A549 (cell line): ENCODE data around the gene ATL3. TPM values are rescaled to one million over a fixed set of nuclear protein-coding genes. Genes with fewer than 3 reads are reported as not detected.

Experiments used
- ATAC-seq, 2 experiments: fragments of 200-7000 bp in 1 of 2; fragments of >200 bp in 1 of 2; cut with Nextera tagmentation in 1 of 2; cut with Tn5 transposase in 1 of 2; 3 replicates each; pipeline versions ENCODE4 v1.8.0 to v1.9.1; 2018 to 2020; ENCODE audit warnings: mild to moderate bottlenecking in 1 of 2, moderate library complexity in 1 of 2
- CTCF ChIA-PET: fragments of 300-600 bp; sonication (Branson Sonifier 250); formaldehyde crosslinking; extraction: SDS; loops from one replicate; lab custom pipeline; 2021; ENCODE audit warnings: antibody characterized with exemption, inconsistent platforms; lab: Yijun Ruan, JAX
- POLR2A ChIA-PET: fragments of 350-600 bp; formaldehyde crosslinking; extraction: SDS; loops from one replicate; lab custom pipeline; 2021; ENCODE audit warnings: antibody characterized with exemption, inconsistent platforms; lab: Yijun Ruan, JAX
- DNase-seq, 2 experiments: peaks; one replicate each; pipeline versions ENCODE4 v3.0.0 to v3.0.0-alpha.2; 2011 to 2016; ENCODE audit warnings: low read depth in 1 of 2, low spot score in 1 of 2
- FAIRE-seq: peaks from 2 replicates; lab custom pipeline; 2011; peaks lifted over from hg19 to GRCh38; lab: Jason Lieb, UNC
- H3K27ac ChIP-seq, 2 experiments: fragments of >200 bp; sonication (Bioruptor Twin); formaldehyde crosslinking; 3 replicates each; pipeline ENCODE4 v1.5.1; 2016 to 2017
- H3K4me1 ChIP-seq: fragments of >200 bp; sonication (Bioruptor Twin); formaldehyde crosslinking; 3 replicates; pipeline ENCODE4 v1.6.1; 2016
- H3K4me2 ChIP-seq: fragments of >200 bp; sonication (Bioruptor Twin); formaldehyde crosslinking; 3 replicates; pipeline ENCODE4 v1.6.1; 2016
- H3K4me3 ChIP-seq: fragments of >200 bp; sonication (Bioruptor Twin); formaldehyde crosslinking; 3 replicates; pipeline ENCODE4 v1.5.1; 2016
- H3K9me3 ChIP-seq: fragments of >200 bp; sonication (Bioruptor Twin); formaldehyde crosslinking; 3 replicates; pipeline ENCODE4 v1.6.1; 2016
- BHLHE40 ChIP-seq: IDR thresholded peaks from 2 replicates; pipeline ENCODE4 v1.6.1; 2012; ENCODE audit warnings: low read depth, low read length, inconsistent platforms
- CEBPB ChIP-seq, 2 experiments: fragments of >200 bp in 1 of 2; sonication (Bioruptor Twin) in 1 of 2; formaldehyde crosslinking in 1 of 2; IDR thresholded peaks; 2 replicates each; pipeline ENCODE4 v1.6.1; 2012 to 2016
- CHD2 ChIP-seq: fragments of 150-350 bp; IDR thresholded peaks from 2 replicates; pipeline ENCODE4 v1.6.1; 2014; ENCODE audit warnings: low read length; ENCODE audit not compliant: partially characterized antibody
- EHMT2 ChIP-seq: fragments of 200-600 bp; sonication (generic); IDR thresholded peaks from 2 replicates; pipeline ENCODE4 v1.6.1; 2016; ENCODE audit warnings: antibody characterized with exemption, low read depth, mild to moderate bottlenecking, moderate library complexity
- EP300 ChIP-seq, 2 experiments: fragments of >200 bp; sonication (Bioruptor Twin); formaldehyde crosslinking; IDR thresholded peaks; 2 replicates in 1 of 2; 3 replicates in 1 of 2; pipeline ENCODE4 v1.6.1; 2016 to 2017
- ESRRA ChIP-seq: fragments of 150-350 bp; IDR thresholded peaks from 2 replicates; pipeline ENCODE4 v1.6.1; 2014; ENCODE audit warnings: mild to moderate bottlenecking, low read length, borderline replicate concordance
- HOXB13 ChIP-seq: fragments of 250-450 bp; sonication (Bioruptor Pico); IDR thresholded peaks from 2 replicates; pipeline ENCODE4 v1.5.0; 2020; ENCODE audit warnings: low read depth, mild to moderate bottlenecking, moderate library complexity
- HOXB5 ChIP-seq: fragments of 250-450 bp; sonication (Bioruptor Pico); IDR thresholded peaks from 2 replicates; pipeline ENCODE4 v1.5.0; 2020; ENCODE audit warnings: mild to moderate bottlenecking, moderate library complexity
- JUNB ChIP-seq: fragments of >200 bp; sonication (Bioruptor Twin); formaldehyde crosslinking; IDR thresholded peaks from 2 replicates; pipeline ENCODE4 v1.6.1; 2016
- KDM5A ChIP-seq: fragments of 200-600 bp; sonication (generic); IDR thresholded peaks from 2 replicates; pipeline ENCODE4 v1.6.1; 2016; ENCODE audit warnings: antibody characterized with exemption, mild to moderate bottlenecking
- MYC ChIP-seq: IDR thresholded peaks from 2 replicates; pipeline ENCODE4 v1.6.1; 2012; ENCODE audit warnings: mild to moderate bottlenecking, inconsistent platforms, low read length, improper control_type of control experiment, borderline replicate concordance
- TP53 ChIP-seq: fragments of 250-450 bp; sonication (Bioruptor Pico); IDR thresholded peaks from 2 replicates; pipeline ENCODE4 v1.5.0; 2021; ENCODE audit warnings: mild to moderate bottlenecking, moderate library complexity
- ZC3H11A ChIP-seq: fragments of 450-650 bp; IDR thresholded peaks from 2 replicates; pipeline ENCODE4 v1.6.1; 2014; ENCODE audit warnings: antibody characterized with exemption, mild to moderate bottlenecking
- ZFP36 ChIP-seq: fragments of 450-650 bp; IDR thresholded peaks from 2 replicates; pipeline ENCODE4 v1.6.1; 2014; ENCODE audit warnings: borderline replicate concordance; ENCODE audit not compliant: partially characterized antibody
- WGBS: methylation state at CpG from one replicate; pipeline ENCODE4 v1.1.6; 2017; ENCODE audit errors: missing lambda C conversion rate; 5-methylcytosine and 5-hydroxymethylcytosine counted together
- polyA plus RNA-seq, 4 experiments: library from polyadenylated mRNA; depleted of rRNA in 3 of 4; stranded (reverse); fragments of >200 nt; fragmentation: RNase III in 1 of 4; extraction: RNeasy Plus Mini Kit Qiagen cat#74134 plus additional on column Dnase treatment in 1 of 4; gene quantifications; 2 replicates in 3 of 4; 3 replicates in 1 of 4; pipeline ENCODE4 v1.2.3, GENCODE V29; 2011 to 2017
- TF ChIP-seq, protein P1 (sequence below): fragments of >200 bp; sonication (Bioruptor Twin); formaldehyde crosslinking; IDR thresholded peaks from 3 replicates; pipeline ENCODE4 v1.6.1; 2016
- TF ChIP-seq, protein P2 (sequence below): fragments of >200 bp; sonication (Bioruptor Twin); formaldehyde crosslinking; IDR thresholded peaks from 3 replicates; pipeline ENCODE4 v1.5.1; 2016

Gene ATL3
- polyA plus RNA-seq, 2 of the 4 experiments (the other 2 are of a cell fraction) = 26.3 to 50.8 TPM

DNA sequence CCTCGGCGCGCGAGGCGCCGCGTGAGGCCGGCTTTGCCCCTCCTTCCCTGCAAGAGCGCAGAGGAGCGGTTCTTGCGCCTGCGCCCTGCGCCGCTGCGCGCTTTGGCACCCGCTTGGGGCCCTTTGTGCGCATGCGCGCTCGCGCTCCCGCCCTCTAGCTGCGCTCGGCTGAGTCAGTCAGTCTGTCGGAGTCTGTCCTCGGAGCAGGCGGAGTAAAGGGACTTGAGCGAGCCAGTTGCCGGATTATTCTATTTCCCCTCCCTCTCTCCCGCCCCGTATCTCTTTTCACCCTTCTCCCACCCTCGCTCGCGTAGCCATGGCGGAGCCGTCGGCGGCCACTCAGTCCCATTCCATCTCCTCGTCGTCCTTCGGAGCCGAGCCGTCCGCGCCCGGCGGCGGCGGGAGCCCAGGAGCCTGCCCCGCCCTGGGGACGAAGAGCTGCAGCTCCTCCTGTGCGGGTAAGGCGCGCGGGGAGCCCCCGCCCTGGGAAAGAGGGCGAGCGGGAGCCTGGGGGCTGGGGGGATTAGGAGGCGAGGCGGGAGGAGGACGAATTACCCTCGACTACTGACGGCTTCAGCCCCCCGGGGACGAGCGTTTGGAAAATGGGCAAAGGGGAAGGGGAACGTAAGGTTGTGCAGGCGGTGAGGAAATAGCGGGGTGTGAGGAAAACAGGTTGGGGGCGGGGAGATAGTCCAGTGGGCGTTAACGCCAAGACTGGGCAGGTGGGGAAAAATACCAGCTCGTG, 10.3 kb upstream of the ATL3 start, which contains the start of gene RTN3 (continued):
- TF ChIP-seq, protein P1, sequence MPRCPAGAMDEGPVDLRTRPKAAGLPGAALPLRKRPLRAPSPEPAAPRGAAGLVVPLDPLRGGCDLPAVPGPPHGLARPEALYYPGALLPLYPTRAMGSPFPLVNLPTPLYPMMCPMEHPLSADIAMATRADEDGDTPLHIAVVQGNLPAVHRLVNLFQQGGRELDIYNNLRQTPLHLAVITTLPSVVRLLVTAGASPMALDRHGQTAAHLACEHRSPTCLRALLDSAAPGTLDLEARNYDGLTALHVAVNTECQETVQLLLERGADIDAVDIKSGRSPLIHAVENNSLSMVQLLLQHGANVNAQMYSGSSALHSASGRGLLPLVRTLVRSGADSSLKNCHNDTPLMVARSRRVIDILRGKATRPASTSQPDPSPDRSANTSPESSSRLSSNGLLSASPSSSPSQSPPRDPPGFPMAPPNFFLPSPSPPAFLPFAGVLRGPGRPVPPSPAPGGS = peak; percentile 90
- no peak for TF ChIP-seq ESRRA
- TF ChIP-seq HOXB13 (CRISPR knock-in tag) = no peak
- peak; percentile 52; the same call in 1 of the 2 replicates for TF ChIP-seq KDM5A
- TF ChIP-seq, protein P2, sequence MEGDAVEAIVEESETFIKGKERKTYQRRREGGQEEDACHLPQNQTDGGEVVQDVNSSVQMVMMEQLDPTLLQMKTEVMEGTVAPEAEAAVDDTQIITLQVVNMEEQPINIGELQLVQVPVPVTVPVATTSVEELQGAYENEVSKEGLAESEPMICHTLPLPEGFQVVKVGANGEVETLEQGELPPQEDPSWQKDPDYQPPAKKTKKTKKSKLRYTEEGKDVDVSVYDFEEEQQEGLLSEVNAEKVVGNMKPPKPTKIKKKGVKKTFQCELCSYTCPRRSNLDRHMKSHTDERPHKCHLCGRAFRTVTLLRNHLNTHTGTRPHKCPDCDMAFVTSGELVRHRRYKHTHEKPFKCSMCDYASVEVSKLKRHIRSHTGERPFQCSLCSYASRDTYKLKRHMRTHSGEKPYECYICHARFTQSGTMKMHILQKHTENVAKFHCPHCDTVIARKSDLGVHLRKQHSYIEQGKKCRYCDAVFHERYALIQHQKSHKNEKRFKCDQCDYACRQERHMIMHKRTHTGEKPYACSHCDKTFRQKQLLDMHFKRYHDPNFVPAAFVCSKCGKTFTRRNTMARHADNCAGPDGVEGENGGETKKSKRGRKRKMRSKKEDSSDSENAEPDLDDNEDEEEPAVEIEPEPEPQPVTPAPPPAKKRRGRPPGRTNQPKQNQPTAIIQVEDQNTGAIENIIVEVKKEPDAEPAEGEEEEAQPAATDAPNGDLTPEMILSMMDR = no peak
- TF ChIP-seq JUNB = no peak

DNA sequence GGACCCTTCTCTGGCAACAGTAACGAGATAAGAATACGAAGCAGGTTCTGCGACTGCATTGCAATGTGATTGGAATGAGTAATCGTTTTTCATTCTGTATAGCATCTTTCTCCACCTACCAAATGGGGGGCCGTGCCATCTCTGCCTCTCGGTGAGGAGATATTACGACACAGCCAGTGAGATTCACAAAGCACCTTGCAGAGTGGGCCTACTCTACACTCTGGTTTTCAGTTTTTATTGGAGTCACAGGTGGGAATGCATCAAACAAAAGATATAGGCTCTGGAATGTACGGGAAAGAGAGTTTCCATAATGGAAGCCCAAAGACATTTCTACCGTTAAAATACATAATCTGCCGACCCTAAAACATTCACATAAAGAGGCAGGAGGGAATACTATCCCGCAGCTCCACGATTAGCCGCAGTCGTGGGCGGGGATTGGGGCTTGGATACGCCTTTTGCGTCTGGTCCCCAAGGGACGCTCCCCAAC, 9.7 kb upstream of the ATL3 start:
- ChIA-PET CTCF (interaction anchor here (0.9 to 3.6 kb wide), 10 partner anchors 8 to 202 kb away, joined by 3 to 26 read pairs (median 6); partner anchors contain the start of gene ATL3), POLR2A (interaction anchor here (1.0 to 3.4 kb wide), 8 partner anchors 8 to 122 kb away, joined by 3 to 29 read pairs (median 3); partner anchors contain the start of gene ATL3)
- 16% methylated on average over 18 of the region's 18 CpGs for WGBS
- no peaks in the 10 kb centered on the region for H3K9me3 ChIP-seq
- peak overlapping the region; percentile 76 for H3K4me2 ChIP-seq
- no peak for FAIRE-seq
- H3K4me1 ChIP-seq = peaks cover 24% of the 10 kb centered on the region
- TF ChIP-seq CEBPB (IDR thresholded peaks at IDR 0.05) (peak in 1 of 2 experiments; percentile 73; a peak in 2 of 4 replicates), TP53 (no peak)
- peak overlapping the region; percentile 23 for H3K4me3 ChIP-seq
- ATAC-seq = peak; percentile 88 to 94; a peak in 5 of 6 replicates
- peak overlapping the region; percentile 66 to 83 for H3K27ac ChIP-seq
- no peak for DNase-seq

DNA sequence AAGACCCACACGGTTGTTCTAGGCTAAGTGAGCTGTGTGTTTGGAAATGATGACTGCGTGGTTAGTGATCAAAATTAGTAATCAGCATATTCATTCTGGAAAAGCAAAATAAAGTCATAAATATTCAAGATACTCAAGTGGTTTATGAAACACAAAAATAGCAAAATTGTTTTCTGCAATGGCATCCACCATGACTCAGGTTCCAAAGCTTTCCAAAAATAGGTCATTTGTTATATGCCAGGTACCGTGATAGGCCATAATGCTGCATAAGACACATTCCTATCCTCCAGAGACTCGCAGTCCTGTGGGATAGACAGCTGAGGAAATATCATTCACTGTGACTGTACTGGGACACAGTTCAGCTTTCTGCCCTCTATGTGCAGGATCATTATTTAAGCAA, 2.4 kb upstream of the ATL3 start:
- Histone ChIP-seq H3K4me2 (peak overlapping the region; percentile 20; the same call in 1 of the 3 replicates), H3K27ac (peak overlapping the region; percentile 42 to 59; a peak in 5 of 6 replicates), H3K9me3 (peaks cover 4% of the 10 kb centered on the region; the same call in 2 of the 3 replicates), H3K4me1 (peaks cover 34% of the 10 kb centered on the region), H3K4me3 (no peak overlapping the region)
- ATAC-seq (no peak), FAIRE-seq (no peak), DNase-seq (no peak)
- 65% methylated on average over 4 of the region's 4 CpGs for WGBS
- ChIA-PET CTCF (interaction anchor here (0.8 to 2.3 kb wide), 4 partner anchors 9 to 65 kb away, joined by 4 to 6 read pairs (median 6); partner anchors contain the start of gene RTN3), POLR2A (interaction anchor here (1.0 kb wide), 1 partner anchor 8 kb away, joined by 5 read pairs; the partner anchor contains the start of gene RTN3)
- TF ChIP-seq CHD2 = no peak
- TF ChIP-seq ZFP36 = no peak
- TF ChIP-seq CEBPB (IDR thresholded peaks at IDR 0.05) = no peak
- TF ChIP-seq ZC3H11A = no peak
- no peak for TF ChIP-seq EP300 (IDR thresholded peaks at IDR 0.05)
- TF ChIP-seq MYC = no peak
- no peak for TF ChIP-seq JUNB
- no peak for TF ChIP-seq HOXB5 (CRISPR knock-in tag)
- no peak for TF ChIP-seq EHMT2
- no peak for TF ChIP-seq BHLHE40
